DOHH2 (cell line): ENCODE measurements around the gene CBLN3.

Experiments
- EZH2phosphoT487 ChIP-seq: fragments of 200-600 bp; sonication (generic); IDR thresholded peaks from 2 replicates; pipeline ENCODE4 v1.6.1; 2017; ENCODE audit warnings: borderline replicate concordance, mild to moderate bottlenecking, antibody characterized with exemption, low read length, moderate library complexity, mixed read lengths
- TF ChIP-seq, protein P1 (sequence below): fragments of 200-600 bp; sonication (generic); IDR thresholded peaks from one replicate; pipeline ENCODE4 v1.5.1; 2014; ENCODE audit warnings: antibody characterized with exemption, mild to moderate bottlenecking, low read depth, low read length; ENCODE audit not compliant: poor library complexity, severe bottlenecking

DNA sequence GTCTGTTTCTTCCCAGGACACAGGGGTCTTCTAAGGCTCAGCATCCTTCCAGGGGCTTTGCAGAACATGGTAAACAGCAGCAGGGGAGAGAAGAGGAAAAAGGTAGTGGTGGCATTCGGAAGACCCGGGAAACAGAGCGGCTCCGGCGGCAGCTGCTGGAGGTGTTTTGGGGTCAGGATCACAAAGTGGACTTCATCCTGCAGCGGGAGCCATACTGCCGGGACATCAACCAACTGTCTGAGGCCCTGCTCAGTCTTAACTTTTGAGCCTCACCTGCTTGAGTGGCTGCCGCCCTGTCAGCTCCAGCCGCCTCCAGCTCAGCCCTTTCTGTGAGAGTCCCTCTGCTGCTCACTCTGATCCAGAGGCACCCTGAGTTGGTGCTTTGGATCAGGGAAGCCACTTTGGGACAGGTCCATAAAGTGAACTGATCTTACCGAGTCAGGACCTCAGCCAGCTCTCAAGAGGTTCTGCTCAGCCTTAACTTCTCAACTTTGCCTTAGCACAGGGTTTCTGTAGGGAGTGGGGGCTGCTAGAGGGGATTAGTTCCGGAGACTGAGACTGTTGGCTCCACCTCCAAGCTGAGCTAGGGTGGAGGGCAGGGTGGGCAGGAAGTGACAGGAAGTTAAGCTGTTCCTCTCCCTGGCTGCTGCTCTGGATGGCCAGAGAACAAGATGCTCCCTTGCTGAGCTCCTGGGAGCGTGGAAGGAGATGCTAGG is 7.7 kb upstream of the CBLN3 start:
- TF ChIP-seq, protein P1, sequence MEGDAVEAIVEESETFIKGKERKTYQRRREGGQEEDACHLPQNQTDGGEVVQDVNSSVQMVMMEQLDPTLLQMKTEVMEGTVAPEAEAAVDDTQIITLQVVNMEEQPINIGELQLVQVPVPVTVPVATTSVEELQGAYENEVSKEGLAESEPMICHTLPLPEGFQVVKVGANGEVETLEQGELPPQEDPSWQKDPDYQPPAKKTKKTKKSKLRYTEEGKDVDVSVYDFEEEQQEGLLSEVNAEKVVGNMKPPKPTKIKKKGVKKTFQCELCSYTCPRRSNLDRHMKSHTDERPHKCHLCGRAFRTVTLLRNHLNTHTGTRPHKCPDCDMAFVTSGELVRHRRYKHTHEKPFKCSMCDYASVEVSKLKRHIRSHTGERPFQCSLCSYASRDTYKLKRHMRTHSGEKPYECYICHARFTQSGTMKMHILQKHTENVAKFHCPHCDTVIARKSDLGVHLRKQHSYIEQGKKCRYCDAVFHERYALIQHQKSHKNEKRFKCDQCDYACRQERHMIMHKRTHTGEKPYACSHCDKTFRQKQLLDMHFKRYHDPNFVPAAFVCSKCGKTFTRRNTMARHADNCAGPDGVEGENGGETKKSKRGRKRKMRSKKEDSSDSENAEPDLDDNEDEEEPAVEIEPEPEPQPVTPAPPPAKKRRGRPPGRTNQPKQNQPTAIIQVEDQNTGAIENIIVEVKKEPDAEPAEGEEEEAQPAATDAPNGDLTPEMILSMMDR: peak; percentile 45
- TF ChIP-seq EZH2phosphoT487: no peak
